Right lobe of liver (tissue), 6 donors: ENCODE measurements around the gene HSD11B1L. TPM values are rescaled to one million over a fixed set of nuclear protein-coding genes. Genes with fewer than 3 reads are reported as not detected.
"Not testable (repeated sequence)": the region's sequence is repeated elsewhere in the genome, so short reads cannot be mapped to it uniquely, and the experiment has no call there.

Experiments used
- ATAC-seq, 4 donors: fragments of 200-7000 bp; cut with Tn5 transposase; one replicate each; pipeline ENCODE4 v1.9.1; 2020; ENCODE audit warnings: mild to moderate bottlenecking in 4 of 4, moderate library complexity in 4 of 4
- DNase-seq, 3 donors: peaks; one replicate each; pipeline ENCODE4 v3.0.0-alpha.2; 2020
- H3K27ac ChIP-seq, 3 donors: fragments of 200-600 bp; one replicate each; pipeline ENCODE4 v1.8.0; 2022
- H3K27me3 ChIP-seq, 2 donors: fragments of 200-600 bp; one replicate each; pipeline ENCODE4 v1.8.0; 2022
- H3K36me3 ChIP-seq, 4 donors: fragments of 200-600 bp; sonication (generic) in 1 of 4; one replicate each; pipeline versions ENCODE4 v1.5.1 to v1.8.0; 2017 to 2022; ENCODE audit warnings: control low read depth in 1 of 4
- H3K4me1 ChIP-seq, 4 donors: fragments of 200-600 bp; sonication (generic) in 1 of 4; one replicate each; pipeline versions ENCODE4 v1.5.1 to v1.8.0; 2017 to 2022; ENCODE audit warnings: control low read depth in 1 of 4
- H3K4me3 ChIP-seq, 3 donors: fragments of 200-600 bp; one replicate each; pipeline ENCODE4 v1.8.0; 2022
- H3K9me3 ChIP-seq, 4 donors: fragments of 200-600 bp; sonication (generic) in 1 of 4; one replicate each; pipeline versions ENCODE4 v1.5.1 to v1.8.0; 2017 to 2022; ENCODE audit warnings: control low read depth in 1 of 4
- POLR2A ChIP-seq: fragments of 450-650 bp; IDR thresholded peaks from one replicate; pipeline ENCODE4 v1.6.1; 2017; ENCODE audit warnings: antibody characterized with exemption, mild to moderate bottlenecking
- WGBS: methylation state at CpG from one replicate; pipeline ENCODE4 v1.1.6; 2018; ENCODE audit warnings: low coverage, low lambda C conversion rate; ENCODE audit not compliant: insufficient coverage; ENCODE audit errors: missing lambda C conversion rate; 5-methylcytosine and 5-hydroxymethylcytosine counted together
- intact Hi-C, 2 donors: fragments of 100-400 bp; cut with DNase I; formaldehyde crosslinking; loops; one replicate each; pipeline versions ENCODE4 v1.11.2 to v1.14.1; 2022
- total RNA-seq, 6 experiments: library from RNA; depleted of rRNA in 2 of 6; stranded (reverse); fragments of >200 nt in 2 of 6; fragmentation: NEBNext Ultra II Directional in 3 of 6; extraction: Animal tissue kit (Norgen Biotek cat#: 25700) in 3 of 6; gene quantifications; one replicate each; pipeline versions ENCODE4 v1.1.0 to v1.2.4, GENCODE V29; 2016 to 2023
- TF ChIP-seq, protein P1 (sequence below), 4 donors: fragments of 200-600 bp in 3 of 4; fragments of 450-650 bp in 1 of 4; IDR thresholded peaks; one replicate each; pipeline versions ENCODE4 v1.5.1 to v1.8.0; 2016 to 2022; ENCODE audit warnings: antibody characterized with exemption in 4 of 4, mild to moderate bottlenecking in 2 of 4
- donor health status: DM: no; HTN: yes; CAD: no.
- donor health status: DM: no; HTN: no; CAD: no.
- donor health status: DM: no; HTN: no; CAD: no.
- donor health status: DM: no; HTN: yes; CAD: no.
- donor health status: DM: no; HTN: yes; CAD: no.

HSD11B1L gene
- total RNA-seq, 6 experiments from 2014 or later = 1.6 to 10.3 (median 4.0) TPM

- Histone ChIP-seq H3K27ac (peak overlapping the region; percentile 82 to 90 (median 89)), H3K9me3 (no peaks in the 10 kb centered on the region), H3K27me3 (no peaks in the 10 kb centered on the region), H3K4me3 (peak overlapping the region; percentile 83 to 100 (median 85)), H3K4me1 (peaks cover 2 to 22% (median 11%) of the 10 kb centered on the region in 4 donors), H3K36me3 (peaks cover 0 to 3% (median under 1%) of the 10 kb centered on the region in 4 donors)
- DNase-seq (no peak), ATAC-seq (no peak)
- 18% methylated on average over 10 of the region's 11 CpGs for WGBS
- intact Hi-C loops = no loop called here
- TF ChIP-seq, protein P1, sequence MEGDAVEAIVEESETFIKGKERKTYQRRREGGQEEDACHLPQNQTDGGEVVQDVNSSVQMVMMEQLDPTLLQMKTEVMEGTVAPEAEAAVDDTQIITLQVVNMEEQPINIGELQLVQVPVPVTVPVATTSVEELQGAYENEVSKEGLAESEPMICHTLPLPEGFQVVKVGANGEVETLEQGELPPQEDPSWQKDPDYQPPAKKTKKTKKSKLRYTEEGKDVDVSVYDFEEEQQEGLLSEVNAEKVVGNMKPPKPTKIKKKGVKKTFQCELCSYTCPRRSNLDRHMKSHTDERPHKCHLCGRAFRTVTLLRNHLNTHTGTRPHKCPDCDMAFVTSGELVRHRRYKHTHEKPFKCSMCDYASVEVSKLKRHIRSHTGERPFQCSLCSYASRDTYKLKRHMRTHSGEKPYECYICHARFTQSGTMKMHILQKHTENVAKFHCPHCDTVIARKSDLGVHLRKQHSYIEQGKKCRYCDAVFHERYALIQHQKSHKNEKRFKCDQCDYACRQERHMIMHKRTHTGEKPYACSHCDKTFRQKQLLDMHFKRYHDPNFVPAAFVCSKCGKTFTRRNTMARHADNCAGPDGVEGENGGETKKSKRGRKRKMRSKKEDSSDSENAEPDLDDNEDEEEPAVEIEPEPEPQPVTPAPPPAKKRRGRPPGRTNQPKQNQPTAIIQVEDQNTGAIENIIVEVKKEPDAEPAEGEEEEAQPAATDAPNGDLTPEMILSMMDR (IDR thresholded peaks at IDR 0.05) = no peak
- TF ChIP-seq POLR2A = peak; percentile 31
These were observed 37.9 kb downstream of the HSD11B1L start for GRCh38 chr19:5718579-5719273.

GRCh38 chr19:5719274-5719960 is 38.6 kb downstream of the HSD11B1L start:
- intact Hi-C loops = no loop called here
- H3K9me3 ChIP-seq = no peaks in the 10 kb centered on the region
- H3K27me3 ChIP-seq = no peaks in the 10 kb centered on the region
- under 1% methylated on average over 21 of the region's 58 CpGs for WGBS
- H3K4me1 ChIP-seq = peaks cover 2 to 16% (median 9%) of the 10 kb centered on the region in 4 donors
- ATAC-seq = peak in 1 of 4 donors; percentile 0
- no peak for TF ChIP-seq POLR2A
- TF ChIP-seq, protein P1 (IDR thresholded peaks at IDR 0.05) = no peak
- peak overlapping the region; percentile 83 to 100 (median 85) for H3K4me3 ChIP-seq
- DNase-seq = peak in 1 of 3 donors; percentile 57
- H3K36me3 ChIP-seq = no peaks in the 10 kb centered on the region
- peak overlapping the region; percentile 82 to 90 (median 89) for H3K27ac ChIP-seq

DNA sequence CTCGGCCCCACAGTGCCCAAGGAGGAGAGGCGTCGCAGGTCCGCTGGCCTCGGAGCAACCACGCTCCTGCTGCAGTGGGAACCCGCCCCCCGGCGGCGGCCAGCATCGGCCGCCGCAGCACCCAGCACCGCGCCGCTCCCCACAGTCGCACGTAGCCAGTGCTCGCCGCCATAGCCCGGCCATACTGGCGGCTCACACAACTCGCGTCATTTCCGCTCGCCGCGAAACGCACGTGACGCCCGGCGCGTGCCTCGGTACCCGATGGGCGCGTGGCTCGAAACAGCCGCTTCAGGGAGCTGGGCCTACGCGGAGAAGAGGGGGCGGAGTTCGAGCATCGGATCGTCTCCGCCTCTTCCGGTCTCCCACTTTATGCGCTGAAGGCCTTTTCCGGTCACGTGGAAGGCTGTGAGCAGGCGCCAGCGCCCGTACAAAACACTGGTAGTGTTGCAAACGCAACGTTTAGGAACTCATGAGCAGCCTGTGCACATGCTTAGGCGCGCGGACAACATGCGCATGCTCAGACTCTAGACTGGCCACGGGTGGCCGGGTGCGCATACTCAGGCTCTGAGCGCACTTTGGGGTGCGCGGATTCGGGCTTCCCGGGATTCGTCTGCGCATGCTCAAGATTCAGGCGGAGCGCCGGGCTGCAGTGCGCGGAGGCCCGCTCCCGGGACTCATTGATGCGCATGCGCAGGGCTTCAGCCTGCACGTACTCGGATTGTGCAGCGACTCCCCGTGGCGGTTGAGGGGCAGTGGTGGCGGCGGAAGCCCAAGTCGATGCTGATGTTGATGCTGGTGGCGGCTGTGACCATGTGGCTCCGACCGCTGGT is 39.3 kb downstream of the HSD11B1L start, which contains the start of the genes CATSPERD and LONP1:
TSS of gene CATSPERD (plus strand) at position 677 of the 830 bp plus-strand sequence. CDS start at position 778, 101 bp downstream.
TSS of gene LONP1 (minus strand) at position 186 of the 830 bp plus-strand sequence. CDS start at position 172, 14 bp downstream.
- peak; percentile 98 to 99 (median 99) for DNase-seq
- H3K27ac ChIP-seq = peak within 1 kb of the TSS; percentile 82 to 90 (median 89)
- no peaks in the 10 kb centered on the region for H3K27me3 ChIP-seq
- TF ChIP-seq POLR2A = peak; percentile 77
- TF ChIP-seq, protein P1 (IDR thresholded peaks at IDR 0.05) = peak; percentile 86 to 90 (median 88)
- 0% methylated on average over 12 of the region's 90 CpGs for WGBS
- ATAC-seq = peak; percentile 94 to 97 (median 96)
- intact Hi-C loops = no loop called here
- no peaks in the 10 kb centered on the region for H3K36me3 ChIP-seq
- H3K4me1 ChIP-seq = peaks cover 2 to 14% (median 9%) of the 10 kb centered on the region in 4 donors
- H3K9me3 ChIP-seq = no peaks in the 10 kb centered on the region
- H3K4me3 ChIP-seq = peak within 1 kb of the TSS; percentile 83 to 100 (median 85)

- no peak for DNase-seq
- intact Hi-C loops = no loop called here
- H3K9me3 ChIP-seq = no peaks in the 10 kb centered on the region
These were observed 46.7 kb downstream of the HSD11B1L start for GRCh38 chr19:5727453-5728050.

DNA sequence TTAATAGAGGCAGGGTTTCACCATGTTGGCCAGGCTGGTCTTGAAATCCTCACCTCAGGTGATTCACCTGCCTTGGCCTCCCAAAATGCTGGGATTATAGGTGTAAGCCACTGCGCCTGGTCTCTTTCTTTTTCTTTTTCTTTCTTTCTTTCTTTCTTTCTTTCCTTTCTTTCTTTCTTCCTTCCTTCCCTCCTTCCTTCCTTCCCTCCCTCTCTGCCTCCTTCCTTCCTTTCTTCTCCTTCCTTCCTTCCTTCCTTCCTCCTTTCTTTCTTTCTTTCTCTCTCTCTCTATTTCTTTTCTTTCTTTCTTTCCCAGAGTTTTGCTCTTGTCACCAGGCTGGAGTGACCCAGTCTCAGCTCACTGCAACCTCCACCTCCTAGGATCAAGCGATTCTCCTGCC is 52.3 kb downstream of the HSD11B1L start:
- DNase-seq, H3K27me3 ChIP-seq, H3K27ac ChIP-seq, H3K9me3 ChIP-seq, H3K4me3 ChIP-seq, H3K36me3 ChIP-seq, ATAC-seq, intact Hi-C loops, H3K4me1 ChIP-seq: not testable (repeated sequence)
- WGBS = 69% methylated on average over 2 of the region's 2 CpGs

More at GRCh38 chr19:5727453-5728050, 46.7 kb downstream of the HSD11B1L start:
- H3K36me3 ChIP-seq = no peaks in the 10 kb centered on the region
- WGBS = 88% methylated on average over 4 of the region's 4 CpGs
- H3K27ac ChIP-seq = no peak overlapping the region
- no peaks in the 10 kb centered on the region for H3K27me3 ChIP-seq
- H3K4me1 ChIP-seq = no peaks in the 10 kb centered on the region
- TF ChIP-seq, protein P1 (IDR thresholded peaks at IDR 0.05) = no peak
- TF ChIP-seq POLR2A = no peak
- H3K4me3 ChIP-seq = no peak overlapping the region
- ATAC-seq = no peak
